Measurements from ENCODE around the gene FNDC5.

The FNDC5 gene

GRCh38 chr1:32887623-32888022, 16.9 kb upstream of the FNDC5 start:
- DNase-seq (ENCODE audit: low read depth in 2 of 2), result no peak
- no peak for TF ChIP-seq CTCF (IDR thresholded peaks at IDR 0.05; ENCODE audit: low read depth, low read length)
- no peak overlapping the region for H3K4me3 ChIP-seq (replicated peaks in 1 of 2; ENCODE audit: low read depth in 2 of 2, low read length in 2 of 2)

- DNase-seq (ENCODE audit: low read depth in 2 of 2), result no peak
- TF ChIP-seq CTCF (IDR thresholded peaks at IDR 0.05; ENCODE audit: low read depth, low read length), result no peak
- H3K4me3 ChIP-seq (replicated peaks in 1 of 2; ENCODE audit: low read depth in 2 of 2, low read length in 2 of 2), result no peak overlapping the region
Measured at GRCh38 chr1:32886828-32887414, 16.2 kb upstream of the FNDC5 start.

- TF ChIP-seq CTCF (IDR thresholded peaks at IDR 0.05; ENCODE audit: low read depth, low read length), result peak; percentile 59
- peak; percentile 51 to 65 for DNase-seq (ENCODE audit: low read depth in 2 of 2)
- H3K4me3 ChIP-seq (replicated peaks in 1 of 2; ENCODE audit: low read depth in 2 of 2, low read length in 2 of 2), result no peak within 1 kb of the TSS
Measured at GRCh38 chr1:32886004-32886827, 15.5 kb upstream of the FNDC5 start, which contains the start of gene HPCA. HPCA (plus strand) TSS chr1:32886491; CDS start chr1:32888899, 2,408 bp downstream.

GRCh38 chr1:32885676-32886003, 14.9 kb upstream of the FNDC5 start:
- DNase-seq (ENCODE audit: low read depth in 2 of 2), result no peak
- no peak for TF ChIP-seq CTCF (IDR thresholded peaks at IDR 0.05; ENCODE audit: low read depth, low read length)
- H3K4me3 ChIP-seq (replicated peaks in 1 of 2; ENCODE audit: low read depth in 2 of 2, low read length in 2 of 2), result no peak overlapping the region

GRCh38 chr1:32884726-32885125, 14.0 kb upstream of the FNDC5 start:
- DNase-seq (ENCODE audit: low read depth in 2 of 2), result no peak
- TF ChIP-seq CTCF (IDR thresholded peaks at IDR 0.05; ENCODE audit: low read depth, low read length), result no peak
- H3K4me3 ChIP-seq (replicated peaks in 1 of 2; ENCODE audit: low read depth in 2 of 2, low read length in 2 of 2), result no peak overlapping the region

- DNase-seq (ENCODE audit: low read depth in 2 of 2), result no peak
- no peak overlapping the region for H3K4me3 ChIP-seq (replicated peaks in 1 of 2; ENCODE audit: low read depth in 2 of 2, low read length in 2 of 2)
- no peak for TF ChIP-seq CTCF (IDR thresholded peaks at IDR 0.05; ENCODE audit: low read depth, low read length)
Measured at GRCh38 chr1:32884032-32884372, 13.3 kb upstream of the FNDC5 start.

Data from cardiac fibroblast (primary cell).